Common myeloid progenitor, CD34-positive (primary cell): ENCODE measurements around the gene TMEM81.

Experiments used
- CTCF ChIA-PET: fragments of 350-600 bp; sonication (Branson Sonifier 250); formaldehyde crosslinking; loops from one replicate; lab custom pipeline; 2021; ENCODE audit warnings: antibody characterized with exemption; lab: Charles Lee
- POLR2A ChIA-PET: fragments of 350-600 bp; sonication (Branson Sonifier 250); formaldehyde crosslinking; loops from one replicate; lab custom pipeline; 2021; ENCODE audit warnings: antibody characterized with exemption; lab: Charles Lee
- DNase-seq, 3 donors: peaks; one replicate each; pipeline versions ENCODE4 v3.0.0 to v3.0.0-alpha.2; 2013
- H3K27ac ChIP-seq, 2 experiments: 1 replicate in 1 of 2; 2 replicates in 1 of 2; pipeline ENCODE4 v1.7.0; 2013; ENCODE audit warnings: inconsistent platforms in 2 of 2, low read length in 2 of 2, mild to moderate bottlenecking in 2 of 2, low read depth in 1 of 2, moderate library complexity in 1 of 2; ENCODE audit not compliant: severe bottlenecking in 2 of 2, insufficient read depth in 1 of 2, poor library complexity in 1 of 2
- H3K27me3 ChIP-seq, 5 experiments: replicated peaks in 2 of 5; 1 replicate in 3 of 5; 2 replicates in 2 of 5; pipeline versions ENCODE4 v1.6.1 to v1.7.0; 2013; ENCODE audit warnings: low read length in 4 of 5, mild to moderate bottlenecking in 2 of 5, moderate library complexity in 2 of 5, inconsistent platforms in 1 of 5; ENCODE audit not compliant: insufficient read depth in 5 of 5, control insufficient read depth in 4 of 5
- H3K36me3 ChIP-seq, 4 experiments: 1 replicate in 2 of 4; 2 replicates in 2 of 4; pipeline versions ENCODE4 v1.6.1 to v1.7.0; 2013; ENCODE audit warnings: low read length in 3 of 4, control low read depth in 1 of 4, mild to moderate bottlenecking in 1 of 4; ENCODE audit not compliant: control insufficient read depth in 4 of 4, insufficient read depth in 4 of 4
- H3K4me1 ChIP-seq, 4 experiments: 1 replicate in 3 of 4; 2 replicates in 1 of 4; pipeline versions ENCODE4 v1.6.1 to v1.7.1; 2013; ENCODE audit warnings: low read length in 3 of 4, mild to moderate bottlenecking in 3 of 4, control low read depth in 1 of 4, inconsistent platforms in 1 of 4, moderate library complexity in 1 of 4; ENCODE audit not compliant: control insufficient read depth in 4 of 4, insufficient read depth in 4 of 4; ENCODE audit errors: control extremely low read depth in 1 of 4
- H3K4me3 ChIP-seq, 7 experiments: 1 replicate in 4 of 7; 2 replicates in 3 of 7; pipeline versions ENCODE4 v1.5.1 to v1.7.0; 2013; ENCODE audit warnings: mild to moderate bottlenecking in 7 of 7, low read length in 6 of 7, moderate library complexity in 6 of 7, inconsistent platforms in 2 of 7, low read depth in 2 of 7, control low read depth in 1 of 7; ENCODE audit not compliant: insufficient read depth in 4 of 7, control insufficient read depth in 1 of 7; ENCODE audit errors: extremely low read depth in 1 of 7
- H3K9me3 ChIP-seq, 5 experiments: 1 replicate in 4 of 5; 2 replicates in 1 of 5; pipeline versions ENCODE4 v1.6.1 to v1.7.1; 2013; ENCODE audit warnings: low read length in 4 of 5, mild to moderate bottlenecking in 2 of 5, inconsistent platforms in 1 of 5, low read depth in 1 of 5, moderate library complexity in 1 of 5; ENCODE audit not compliant: control insufficient read depth in 4 of 5, insufficient read depth in 2 of 5; ENCODE audit errors: control extremely low read depth in 1 of 5
- WGBS: methylation state at CpG from one replicate; pipeline ENCODE4 v1.1.5; 2013; ENCODE audit not compliant: insufficient coverage; 5-methylcytosine and 5-hydroxymethylcytosine counted together

The TMEM81 gene

GRCh38 chr1:205077934-205078311, 6.3 kb downstream of the TMEM81 start:
- Histone ChIP-seq H3K27me3 (no peaks in the 10 kb centered on the region), H3K9me3 (no peaks in the 10 kb centered on the region), H3K4me1 (no peaks in the 10 kb centered on the region), H3K36me3 (peaks cover 0 to 2% (median 0%) of the 10 kb centered on the region in 4 experiments), H3K27ac (no peak overlapping the region), H3K4me3 (no peak overlapping the region)
- ChIA-PET CTCF (interaction anchor here (1.2 to 3.1 kb wide), 2 partner anchors 9 to 16 kb away, joined by 4 to 19 read pairs; no protein-coding TSS in a partner anchor), POLR2A (no interaction called here)
- WGBS = no CpG with 5 or more reads among the region's 1 CpG
- no peak for DNase-seq

- POLR2A ChIA-PET = interaction anchor here (0.6 kb wide), 1 partner anchor 57 kb away, joined by 3 read pairs; no protein-coding TSS in a partner anchor
- WGBS = 98% methylated on average over 6 of the region's 7 CpGs
These were observed 6.9 kb downstream of the TMEM81 start for GRCh38 chr1:205077158-205077933.

GRCh38 chr1:205076245-205076761, 8.0 kb downstream of the TMEM81 start:
- Histone ChIP-seq H3K4me1 (no peaks in the 10 kb centered on the region), H3K36me3 (no peaks in the 10 kb centered on the region), H3K9me3 (no peaks in the 10 kb centered on the region), H3K4me3 (no peak overlapping the region), H3K27ac (no peak overlapping the region), H3K27me3 (no peaks in the 10 kb centered on the region)
- peak in 1 of 3 donors; percentile 16 for DNase-seq
- ChIA-PET POLR2A (no interaction called here), CTCF (interaction anchor here (0.9 to 3.1 kb wide), 6 partner anchors 10 to 47 kb away, joined by 3 to 19 read pairs (median 4); no protein-coding TSS in a partner anchor)
- WGBS = 100% methylated on average over 2 of the region's 4 CpGs

More at GRCh38 chr1:205077158-205077933, 6.9 kb downstream of the TMEM81 start:
- no peaks in the 10 kb centered on the region for H3K4me1 ChIP-seq
- H3K9me3 ChIP-seq = no peaks in the 10 kb centered on the region
- H3K27me3 ChIP-seq = no peaks in the 10 kb centered on the region
- DNase-seq = no peak
- no peak overlapping the region for H3K4me3 ChIP-seq
- CTCF ChIA-PET = interaction anchor here (0.6 to 3.1 kb wide), 6 partner anchors 8 to 563 kb away, joined by 3 to 19 read pairs (median 4); no protein-coding TSS in a partner anchor
- H3K27ac ChIP-seq = no peak overlapping the region
- no peaks in the 10 kb centered on the region for H3K36me3 ChIP-seq

GRCh38 chr1:205075642-205076155, 8.6 kb downstream of the TMEM81 start:
- DNase-seq = no peak
- Histone ChIP-seq H3K4me3 (no peak overlapping the region), H3K4me1 (no peaks in the 10 kb centered on the region), H3K36me3 (no peaks in the 10 kb centered on the region), H3K27ac (no peak overlapping the region), H3K9me3 (no peaks in the 10 kb centered on the region), H3K27me3 (no peaks in the 10 kb centered on the region)
- 100% methylated on average over 2 of the region's 7 CpGs for WGBS
- POLR2A ChIA-PET = no interaction called here
- CTCF ChIA-PET = interaction anchor here (1.6 to 3.1 kb wide), 5 partner anchors 12 to 99 kb away, joined by 4 to 19 read pairs (median 5); no protein-coding TSS in a partner anchor

GRCh38 chr1:205074513-205074912, 9.7 kb downstream of the TMEM81 start:
- POLR2A ChIA-PET = no interaction called here
- 100% methylated on average over 7 of the region's 7 CpGs for WGBS
- Histone ChIP-seq H3K27ac (no peak overlapping the region), H3K36me3 (no peaks in the 10 kb centered on the region), H3K4me1 (no peaks in the 10 kb centered on the region), H3K9me3 (no peaks in the 10 kb centered on the region), H3K27me3 (no peaks in the 10 kb centered on the region), H3K4me3 (no peak overlapping the region)
- DNase-seq = no peak
- CTCF ChIA-PET = interaction anchor here (0.9 to 1.6 kb wide), 3 partner anchors 8 to 98 kb away, joined by 3 to 5 read pairs (median 3); no protein-coding TSS in a partner anchor

GRCh38 chr1:205074084-205074483, 10.2 kb downstream of the TMEM81 start:
- no peak overlapping the region for H3K4me3 ChIP-seq
- H3K9me3 ChIP-seq = no peaks in the 10 kb centered on the region
- no peaks in the 10 kb centered on the region for H3K4me1 ChIP-seq
- H3K27ac ChIP-seq = no peak overlapping the region
- no peaks in the 10 kb centered on the region for H3K36me3 ChIP-seq
- H3K27me3 ChIP-seq = no peaks in the 10 kb centered on the region
- POLR2A ChIA-PET = no interaction called here
- CTCF ChIA-PET = interaction anchor here (0.9 to 3.1 kb wide), 3 partner anchors 8 to 85 kb away, joined by 3 to 11 read pairs (median 3); no protein-coding TSS in a partner anchor
- WGBS = 98% methylated on average over 7 of the region's 11 CpGs
- no peak for DNase-seq
